ENCODE measurements around the gene SPATS2. TPM values are rescaled to one million over a fixed set of nuclear protein-coding genes. Genes with fewer than 3 reads are reported as not detected.

The SPATS2 gene
- total and polyA plus RNA-seq, 2 of the 4 experiments (the other 2 are of a cell fraction): 50.6 to 63.3 TPM

- H3K27me3 ChIP-seq (ENCODE audit: control insufficient read depth, insufficient read depth, low read length): peaks cover 38% of the 10 kb centered on the region
- TF ChIP-seq SMC3 (IDR thresholded peaks at IDR 0.05; ENCODE audit: low read depth, low read length) (0 out of 2 replicates have a peak, but pooled peaks have one; percentile 18), RCOR1 (IDR thresholded peaks at IDR 0.05; ENCODE audit: insufficient replicate concordance, low read length) (no peak), BHLHE40 (IDR thresholded peaks at IDR 0.05; ENCODE audit: low read depth, low read length) (no peak), RAD21 (IDR thresholded peaks at IDR 0.05; ENCODE audit: low read length) (peak; percentile 41), ELK1 (IDR thresholded peaks at IDR 0.05; ENCODE audit: borderline replicate concordance, low read depth, low read length) (no peak), RFX5 (IDR thresholded peaks at IDR 0.05; ENCODE audit: low read depth, low read length) (no peak), CHD1 (IDR thresholded peaks at IDR 0.05; ENCODE audit: low read depth, low read length) (no peak), CEBPB (IDR thresholded peaks at IDR 0.05; ENCODE audit: low read depth, low read length) (no peak), MAFK (IDR thresholded peaks at IDR 0.05; ENCODE audit: low read depth, low read length) (no peak), USF2 (IDR thresholded peaks at IDR 0.05; ENCODE audit: low read depth, low read length) (no peak), FOS (IDR thresholded peaks at IDR 0.05; ENCODE audit: low read depth, low read length) (no peak), POLR2A (IDR thresholded peaks at IDR 0.05; ENCODE audit: low read depth, low read length) (no peak), MXI1 (IDR thresholded peaks at IDR 0.05; ENCODE audit: borderline replicate concordance, low read depth, low read length) (no peak), MAZ (IDR thresholded peaks at IDR 0.05; ENCODE audit: borderline replicate concordance, low read depth, low read length) (no peak), NFE2L2 (IDR thresholded peaks at IDR 0.05; ENCODE audit: low read depth, low read length) (no peak), CTCF (conservative IDR thresholded peaks at IDR 0.05; ENCODE audit: low read depth, low read length) (peak; percentile 30)
- 0 out of 2 replicates have a peak, but pooled peaks have one; percentile 22 for ATAC-seq (ENCODE audit: low read depth)
- no peak overlapping the region for H3K56ac ChIP-seq (ENCODE audit: extremely low read depth, insufficient read depth, low read length)
- H3K4ac ChIP-seq (ENCODE audit: low read depth, low read length): no peak overlapping the region
- H3K18ac ChIP-seq (ENCODE audit: low read depth, low read length): no peak overlapping the region
- POLR2A ChIA-PET (ENCODE audit: unreplicated experiment): interaction anchor here (0.6 kb wide), 1 partner anchor 206 kb away, joined by 3 read pairs; no protein-coding TSS in a partner anchor
- CTCF ChIA-PET: interaction anchor here (0.7 to 1.3 kb wide), 6 partner anchors 10 to 222 kb away, joined by 3 to 4 read pairs (median 4); no protein-coding TSS in a partner anchor
- dilution Hi-C loops (cut with HindIII; ENCODE audit: low sequenced_read_pairs, unreplicated experiment): no loop called here
- H3K23ac ChIP-seq (ENCODE audit: low read depth, low read length): no peak overlapping the region
- H2AFZ ChIP-seq (replicated peaks; ENCODE audit: low read length, poor library complexity): no peak overlapping the region
- no peak overlapping the region for H2BK20ac ChIP-seq (ENCODE audit: low read depth, low read length)
- intact Hi-C loops (cut with micrococcal nuclease): no loop called here
- no peaks in the 10 kb centered on the region for H3K9me3 ChIP-seq (ENCODE audit: control insufficient read depth, insufficient read depth, low read length)
- H2BK5ac ChIP-seq (ENCODE audit: low read depth, low read length, poor library complexity, severe bottlenecking): no peak overlapping the region
- no peak overlapping the region for H2AK9ac ChIP-seq (replicated peaks; ENCODE audit: low read depth, low read length, poor library complexity)
- no peak overlapping the region for H4K5ac ChIP-seq (ENCODE audit: low read depth, low read length)
- H3K79me1 ChIP-seq (ENCODE audit: low read depth in 1 of 2, low read length in 2 of 2): no peaks in the 10 kb centered on the region
- no peaks in the 10 kb centered on the region for H4K20me1 ChIP-seq (ENCODE audit: insufficient read depth, low read length)
- BruUV-seq (replicated peaks): no TSS peak
- peaks cover 13% of the 10 kb centered on the region for H3K36me3 ChIP-seq (ENCODE audit: control insufficient read depth, insufficient read depth, low read length)
- DNase-seq: no peak
- in situ Hi-C loops (cut with MboI; ENCODE audit: low sequenced_read_pairs): no loop called here
- H3K4me1 ChIP-seq (ENCODE audit: control insufficient read depth, insufficient read depth, low read length): peaks cover 3% of the 10 kb centered on the region; the same call in 1 of the 2 replicates
- H3K9ac ChIP-seq (ENCODE audit: low read depth, low read length): no peak overlapping the region
- no peak overlapping the region for H3K14ac ChIP-seq (replicated peaks; ENCODE audit: low read depth, low read length)
- no peak overlapping the region for H4K91ac ChIP-seq (ENCODE audit: insufficient read depth, low read depth, low read length)
- H2AK5ac ChIP-seq (ENCODE audit: low read depth, low read length): no peak overlapping the region
- no peak overlapping the region for H4K8ac ChIP-seq (ENCODE audit: low read depth in 2 of 2, low read length in 2 of 2)
- H3K27ac ChIP-seq (ENCODE audit: insufficient read depth, low read length): no peak overlapping the region
- no peak overlapping the region for H3K4me2 ChIP-seq (ENCODE audit: low read depth, low read length)
- no peaks in the 10 kb centered on the region for H3K9me1 ChIP-seq (ENCODE audit: insufficient read depth, low read length)
- no peak overlapping the region for H3K4me3 ChIP-seq (ENCODE audit: insufficient read depth, low read depth, low read length)
- WGBS, 2 experiments (ENCODE audit: extremely low coverage in 2 of 2, insufficient read length in 1 of 2): no CpG with 5 or more reads among the region's 2 CpGs
- H2BK120ac ChIP-seq (ENCODE audit: low read depth, low read length): no peak overlapping the region
- H2BK15ac ChIP-seq (ENCODE audit: low read depth, low read length): no peak overlapping the region
These were observed 186.3 kb downstream of the SPATS2 start for GRCh38 chr12:49553512-49554088.

Data from IMR-90 (cell line).